ENCODE data around the gene TMEM42. TPM values are rescaled to one million over a fixed set of nuclear protein-coding genes. Genes with fewer than 3 reads are reported as not detected.

TMEM42 gene
- total and polyA plus RNA-seq, 9 donors = 11.2 to 27.5 (median 14.6) TPM

DNA sequence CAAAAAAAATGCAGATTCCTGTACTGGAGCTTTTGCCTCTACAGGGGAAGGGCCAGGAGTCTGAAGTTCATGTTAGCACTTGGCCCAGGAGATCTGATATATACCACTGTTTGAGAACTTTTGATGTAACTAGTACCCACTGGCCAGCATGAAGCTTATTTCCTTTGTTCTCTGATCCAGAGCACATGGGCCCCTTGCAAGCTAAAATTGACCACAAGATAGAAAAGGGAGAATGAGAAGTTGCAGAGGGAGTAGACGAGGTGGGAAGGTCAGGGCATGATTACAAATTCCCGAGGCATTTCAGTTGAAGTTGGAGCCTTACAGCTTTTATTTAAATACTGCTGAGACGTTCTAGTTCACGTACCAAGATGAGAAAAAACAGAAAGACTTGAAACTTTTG is 40.9 kb downstream of the TMEM42 start:
- TF ChIP-seq, protein P1, sequence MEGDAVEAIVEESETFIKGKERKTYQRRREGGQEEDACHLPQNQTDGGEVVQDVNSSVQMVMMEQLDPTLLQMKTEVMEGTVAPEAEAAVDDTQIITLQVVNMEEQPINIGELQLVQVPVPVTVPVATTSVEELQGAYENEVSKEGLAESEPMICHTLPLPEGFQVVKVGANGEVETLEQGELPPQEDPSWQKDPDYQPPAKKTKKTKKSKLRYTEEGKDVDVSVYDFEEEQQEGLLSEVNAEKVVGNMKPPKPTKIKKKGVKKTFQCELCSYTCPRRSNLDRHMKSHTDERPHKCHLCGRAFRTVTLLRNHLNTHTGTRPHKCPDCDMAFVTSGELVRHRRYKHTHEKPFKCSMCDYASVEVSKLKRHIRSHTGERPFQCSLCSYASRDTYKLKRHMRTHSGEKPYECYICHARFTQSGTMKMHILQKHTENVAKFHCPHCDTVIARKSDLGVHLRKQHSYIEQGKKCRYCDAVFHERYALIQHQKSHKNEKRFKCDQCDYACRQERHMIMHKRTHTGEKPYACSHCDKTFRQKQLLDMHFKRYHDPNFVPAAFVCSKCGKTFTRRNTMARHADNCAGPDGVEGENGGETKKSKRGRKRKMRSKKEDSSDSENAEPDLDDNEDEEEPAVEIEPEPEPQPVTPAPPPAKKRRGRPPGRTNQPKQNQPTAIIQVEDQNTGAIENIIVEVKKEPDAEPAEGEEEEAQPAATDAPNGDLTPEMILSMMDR (IDR thresholded peaks at IDR 0.05) = no peak
- TF ChIP-seq POLR2A (IDR thresholded peaks at IDR 0.05) = no peak
- no peak for TF ChIP-seq EP300 (IDR thresholded peaks at IDR 0.05)
- WGBS, 3 donors = 10 to 14% (median 12%) methylated on average over 4 of the region's 4 CpGs
- no peak for DNase-seq
- no peaks in the 10 kb centered on the region for H3K27me3 ChIP-seq
- no peaks in the 10 kb centered on the region for H3K9me3 ChIP-seq
- intact Hi-C loops (cut with DNase I) = no loop called here
- H3K27ac ChIP-seq = no peak overlapping the region
- H3K4me3 ChIP-seq = no peak overlapping the region
- no peaks in the 10 kb centered on the region for H3K4me1 ChIP-seq (ENCODE audit: insufficient read depth)
- H3K36me3 ChIP-seq = no peaks in the 10 kb centered on the region

DNA sequence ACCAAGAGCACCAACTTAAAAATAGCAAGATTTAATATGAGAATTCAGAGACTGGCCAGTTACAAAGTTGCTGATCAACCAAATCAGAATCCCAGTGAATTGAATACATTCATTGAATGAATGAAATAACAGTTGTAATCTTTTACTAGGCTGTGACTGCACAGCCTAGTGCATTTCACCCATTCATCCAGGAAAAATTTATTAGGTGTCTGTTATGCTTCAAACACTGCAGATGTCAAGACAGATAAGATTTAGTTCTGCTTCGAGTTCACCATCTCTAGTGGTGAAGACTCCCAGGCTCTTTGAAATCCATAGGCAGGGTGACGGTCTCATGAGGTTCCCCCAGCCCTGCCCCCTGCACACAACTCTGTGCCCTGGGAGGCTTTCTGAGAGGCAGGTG is 41.6 kb downstream of the TMEM42 start:
- Histone ChIP-seq H3K4me3 (no peak overlapping the region), H3K27ac (no peak overlapping the region), H3K36me3 (no peaks in the 10 kb centered on the region), H3K4me1 (ENCODE audit: insufficient read depth) (no peaks in the 10 kb centered on the region), H3K9me3 (no peaks in the 10 kb centered on the region), H3K27me3 (no peaks in the 10 kb centered on the region)
- no peak for DNase-seq
- TF ChIP-seq, protein P1 (IDR thresholded peaks at IDR 0.05) = no peak
- no peak for TF ChIP-seq POLR2A (IDR thresholded peaks at IDR 0.05)
- no peak for TF ChIP-seq EP300 (IDR thresholded peaks at IDR 0.05)
- 32 to 43% (median 37%) methylated on average over 2 of the region's 2 CpGs for WGBS, 3 donors
- intact Hi-C loops (cut with DNase I) = no loop called here

DNA sequence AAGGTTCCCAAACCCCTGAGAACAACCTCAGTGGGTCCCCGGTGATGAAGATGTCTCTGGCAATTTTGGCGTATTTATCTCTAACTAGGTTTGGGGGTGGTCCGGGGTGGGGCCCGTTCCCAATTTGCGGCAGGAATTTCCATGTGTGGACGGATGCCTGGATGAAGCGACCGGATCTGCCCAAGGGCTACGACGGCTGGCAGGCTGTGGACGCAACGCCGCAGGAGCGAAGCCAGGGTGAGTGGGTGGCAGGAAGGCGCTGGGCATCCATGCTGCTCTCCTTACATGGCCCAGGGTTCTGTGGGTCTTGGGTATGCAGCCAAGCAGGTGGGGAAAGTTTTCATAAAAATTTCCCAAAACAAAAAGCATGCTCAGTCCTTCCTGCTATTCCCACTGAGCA is 42.0 kb downstream of the TMEM42 start:
- Histone ChIP-seq H3K27ac (no peak overlapping the region), H3K4me3 (no peak overlapping the region), H3K36me3 (no peaks in the 10 kb centered on the region), H3K9me3 (no peaks in the 10 kb centered on the region), H3K27me3 (no peaks in the 10 kb centered on the region), H3K4me1 (ENCODE audit: insufficient read depth) (no peaks in the 10 kb centered on the region)
- DNase-seq = no peak
- intact Hi-C loops (cut with DNase I) = no loop called here
- TF ChIP-seq POLR2A (IDR thresholded peaks at IDR 0.05) (no peak), EP300 (IDR thresholded peaks at IDR 0.05) (no peak)
- TF ChIP-seq, protein P1 (IDR thresholded peaks at IDR 0.05) = no peak
- WGBS, 3 donors = 84 to 88% (median 87%) methylated on average over 15 of the region's 15 CpGs

DNA sequence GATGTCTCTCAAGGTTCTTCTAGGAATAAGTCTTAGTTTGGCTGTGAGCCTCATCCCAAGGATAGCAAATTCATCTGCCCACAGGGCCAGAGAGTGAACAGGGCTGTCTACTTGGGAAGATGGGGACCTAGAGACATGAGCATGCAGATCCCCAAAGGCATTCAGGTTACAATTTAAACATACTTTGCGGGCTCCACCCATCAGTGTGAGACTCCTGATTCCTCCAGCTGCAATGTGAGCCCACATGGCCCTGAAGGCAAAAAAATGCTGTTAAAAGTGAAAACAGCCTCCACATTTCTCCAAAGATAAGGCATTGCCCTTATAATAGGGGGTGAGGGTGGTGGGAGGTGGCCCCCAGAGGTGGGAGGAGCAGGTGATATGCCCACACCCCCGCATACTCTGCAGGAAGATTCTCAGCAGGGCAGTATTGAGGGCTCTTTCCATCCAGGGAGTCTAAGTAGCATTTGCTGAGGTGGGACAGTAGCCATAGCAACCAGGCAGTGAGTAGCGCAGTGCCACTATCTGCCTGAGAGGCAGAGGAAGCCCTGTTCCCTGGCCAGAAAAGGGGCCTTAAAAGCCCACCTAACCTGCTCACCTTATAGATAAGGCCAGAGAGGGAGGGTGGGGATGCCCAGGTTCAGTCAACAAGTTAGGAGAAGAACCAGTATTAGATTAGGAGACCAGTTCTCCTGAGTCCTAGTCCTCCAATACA is 43.9 kb downstream of the TMEM42 start:
- H3K36me3 ChIP-seq = no peaks in the 10 kb centered on the region
- H3K27me3 ChIP-seq = no peaks in the 10 kb centered on the region
- intact Hi-C loops (cut with DNase I) = no loop called here
- H3K4me3 ChIP-seq = no peak overlapping the region
- no peaks in the 10 kb centered on the region for H3K4me1 ChIP-seq (ENCODE audit: insufficient read depth)
- TF ChIP-seq, protein P1 (IDR thresholded peaks at IDR 0.05) = no peak
- no peak for TF ChIP-seq POLR2A (IDR thresholded peaks at IDR 0.05)
- TF ChIP-seq EP300 (IDR thresholded peaks at IDR 0.05) = no peak
- 61 to 70% (median 69%) methylated on average over 3 of the region's 3 CpGs for WGBS, 3 donors
- no peak for DNase-seq
- H3K9me3 ChIP-seq = no peaks in the 10 kb centered on the region
- H3K27ac ChIP-seq = no peak overlapping the region

All from ovary (tissue), 9 donors.